Measurements from ENCODE around the gene MGAT1. TPM values are rescaled to one million over a fixed set of nuclear protein-coding genes. Genes with fewer than 3 reads are reported as not detected.

MGAT1 gene
- total RNA-seq, 1 experiment from 2014 or later, result 53.0 TPM

- no peaks in the 10 kb centered on the region for H3K9me2 ChIP-seq (ENCODE audit: insufficient read depth)
- H2AFZ ChIP-seq (ENCODE audit: low read depth, low read length, poor library complexity, severe bottlenecking), result no peak overlapping the region
- ChIA-PET CTCF (interaction anchor here (1.1 to 1.4 kb wide), 2 partner anchors 10 to 16 kb away, joined by 3 to 6 read pairs; no protein-coding TSS in a partner anchor), RAD21 (ENCODE audit: low non-redundant PET in 1 of 2, low total read pairs in 2 of 2, uncharacterized antibody in 2 of 2, unreplicated experiment in 2 of 2) (no interaction called here), POLR2A (no interaction called here)
- DNase-seq (ENCODE audit: low read depth, low spot score) (no peak), ATAC-seq (no peak)
- H3K4me1 ChIP-seq (ENCODE audit: control insufficient read depth in 1 of 2, insufficient read depth in 2 of 2, low read length in 2 of 2), result peaks cover 9 to 10% of the 10 kb centered on the region in 2 experiments; a peak in 3 of 4 replicates
- no peak overlapping the region for H3K4me2 ChIP-seq (ENCODE audit: low read length)
- no peak overlapping the region for H3K27ac ChIP-seq (ENCODE audit: low read depth, low read length)
- no TSS peak for BruUV-seq (replicated peaks)
- H3K9me3 ChIP-seq (ENCODE audit: control insufficient read depth in 1 of 2, insufficient read depth in 1 of 2, low read depth in 1 of 2, low read length in 2 of 2), result no peaks in the 10 kb centered on the region
- intact Hi-C loops (cut with micrococcal nuclease), result loop anchor here (1.0 to 10.0 kb wide), 3 partner anchors 85 to 376 kb away; no protein-coding TSS in a partner anchor
- no peaks in the 10 kb centered on the region for H3K27me3 ChIP-seq (ENCODE audit: insufficient read depth, low read length)
- no peaks in the 10 kb centered on the region for H3K36me3 ChIP-seq (ENCODE audit: control insufficient read depth in 1 of 2, insufficient read depth in 2 of 2, low read length in 2 of 2)
- H4K20me1 ChIP-seq (ENCODE audit: insufficient read depth), result no peaks in the 10 kb centered on the region
- no peaks in the 10 kb centered on the region for H3K79me2 ChIP-seq (ENCODE audit: insufficient read depth, low read length)
- no peak overlapping the region for H3K9ac ChIP-seq (ENCODE audit: low read length)
- no peak overlapping the region for H3K4me3 ChIP-seq (replicated peaks in 1 of 2; ENCODE audit: low read depth in 1 of 2, low read length in 2 of 2)
- TF ChIP-seq SP1 (IDR thresholded peaks at IDR 0.05; ENCODE audit: low read depth) (no peak), ATF3 (IDR thresholded peaks at IDR 0.05) (no peak), FOSL1 (IDR thresholded peaks at IDR 0.05; ENCODE audit: low read depth) (no peak), POLR2AphosphoS5 (IDR thresholded peaks at IDR 0.05; ENCODE audit: low read depth, low read length) (no peak), EZH2 (IDR thresholded peaks at IDR 0.05) (no peak), SRF (IDR thresholded peaks at IDR 0.05; ENCODE audit: low read depth) (no peak), JUND (IDR thresholded peaks at IDR 0.05) (no peak), ZNF274 (IDR thresholded peaks at IDR 0.05; ENCODE audit: low read depth, low read length) (no peak), CEBPB (IDR thresholded peaks at IDR 0.05; ENCODE audit: low read depth) (no peak), ZFX (IDR thresholded peaks at IDR 0.05) (no peak), RAD21 (IDR thresholded peaks at IDR 0.05; ENCODE audit: low read depth) (no peak), TCF7L2 (IDR thresholded peaks at IDR 0.05; ENCODE audit: borderline replicate concordance, extremely low read depth, insufficient read depth, insufficient read length) (no peak), ELF1 (IDR thresholded peaks at IDR 0.05; ENCODE audit: borderline replicate concordance, low read depth) (no peak), SIN3A (IDR thresholded peaks at IDR 0.05; ENCODE audit: low read depth) (no peak)
Measured at GRCh38 chr5:180783340-180784052, 19.1 kb downstream of the MGAT1 start.
